SK-N-SH treated with all-trans-retinoic acid at 6 μM for 48 hours (cell line): ENCODE results near the gene PODNL1.

Source experiments
- CSDC2 ChIP-seq: fragments of 250-450 bp; sonication (Bioruptor Pico); IDR thresholded peaks from 2 replicates; pipeline ENCODE4 v1.5.0; 2020; ENCODE audit warnings: mild to moderate bottlenecking, moderate library complexity
- CSRNP3 ChIP-seq: fragments of 250-450 bp; sonication (Bioruptor Pico); IDR thresholded peaks from 2 replicates; pipeline ENCODE4 v1.5.1; 2021; ENCODE audit warnings: mild to moderate bottlenecking, moderate library complexity
- PATZ1 ChIP-seq: fragments of 250-450 bp; sonication (Bioruptor Pico); IDR thresholded peaks from 2 replicates; pipeline ENCODE4 v1.8.0; 2020; ENCODE audit warnings: mild to moderate bottlenecking, moderate library complexity, borderline replicate concordance
- RARB ChIP-seq: fragments of 250-450 bp; sonication (Bioruptor Pico); IDR thresholded peaks from 2 replicates; pipeline ENCODE4 v1.8.0; 2021; ENCODE audit warnings: mild to moderate bottlenecking, moderate library complexity
- TCF4 ChIP-seq: fragments of 250-450 bp; sonication (Bioruptor Pico); IDR thresholded peaks from 2 replicates; pipeline ENCODE4 v1.8.0; 2021; ENCODE audit warnings: mild to moderate bottlenecking, moderate library complexity, borderline replicate concordance
- TOX ChIP-seq: fragments of 250-450 bp; sonication (Bioruptor Pico); IDR thresholded peaks from 2 replicates; pipeline ENCODE4 v1.8.0; 2021; ENCODE audit warnings: mild to moderate bottlenecking, moderate library complexity, borderline replicate concordance

GRCh38 chr19:13902993-13903555, 35.1 kb downstream of the PODNL1 start:
- TF ChIP-seq PATZ1 (CRISPR knock-in tag) (no peak), CSDC2 (CRISPR knock-in tag) (no peak), CSRNP3 (no peak), TCF4 (CRISPR knock-in tag) (no peak), TOX (no peak), RARB (CRISPR knock-in tag) (no peak)
